Measurements from ENCODE around the gene WDFY2. TPM values are rescaled to one million over a fixed set of nuclear protein-coding genes. Genes with fewer than 3 reads are reported as not detected.

The WDFY2 gene
- total and polyA plus RNA-seq, 8 donors, result 11.4 to 25.2 (median 17.2) TPM

DNA sequence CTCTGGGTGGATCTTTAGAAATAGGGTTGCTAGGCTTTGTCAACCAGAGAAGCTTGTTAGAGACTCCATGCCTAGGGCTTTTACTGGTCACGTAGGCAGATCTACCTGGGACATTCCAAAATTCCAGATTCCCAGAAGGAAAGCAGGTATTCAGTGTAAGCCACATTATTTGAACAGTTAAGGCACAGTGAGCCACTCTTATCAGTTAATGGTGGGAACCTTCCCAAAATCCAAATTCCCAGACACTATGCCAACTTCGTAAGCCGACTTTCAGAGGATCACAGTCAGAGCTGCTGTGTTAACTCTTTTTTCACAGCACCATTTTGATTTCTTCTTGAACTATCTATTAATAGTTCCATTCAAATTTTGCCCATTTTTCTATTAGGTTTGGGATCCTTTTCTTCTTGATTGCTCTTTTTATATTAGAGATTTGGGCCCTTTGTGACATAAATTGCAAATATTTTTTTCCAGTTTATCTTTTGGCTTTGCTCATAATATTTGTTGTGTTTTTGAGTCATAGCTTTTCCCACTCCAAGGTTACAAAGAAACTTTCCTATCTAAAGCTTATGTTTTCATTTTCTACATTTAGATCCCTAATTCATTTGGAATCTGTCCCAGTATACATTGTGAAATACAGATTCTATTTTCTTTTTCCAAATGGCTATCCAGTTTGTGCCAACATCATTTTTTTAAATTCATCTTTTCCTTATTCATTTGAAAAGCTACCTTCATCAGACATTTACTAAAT lies 142.4 kb downstream of the WDFY2 start:
- H3K27ac ChIP-seq, result peak overlapping the region; percentile 39 to 85 (median 59)
- no peak for DNase-seq

DNA sequence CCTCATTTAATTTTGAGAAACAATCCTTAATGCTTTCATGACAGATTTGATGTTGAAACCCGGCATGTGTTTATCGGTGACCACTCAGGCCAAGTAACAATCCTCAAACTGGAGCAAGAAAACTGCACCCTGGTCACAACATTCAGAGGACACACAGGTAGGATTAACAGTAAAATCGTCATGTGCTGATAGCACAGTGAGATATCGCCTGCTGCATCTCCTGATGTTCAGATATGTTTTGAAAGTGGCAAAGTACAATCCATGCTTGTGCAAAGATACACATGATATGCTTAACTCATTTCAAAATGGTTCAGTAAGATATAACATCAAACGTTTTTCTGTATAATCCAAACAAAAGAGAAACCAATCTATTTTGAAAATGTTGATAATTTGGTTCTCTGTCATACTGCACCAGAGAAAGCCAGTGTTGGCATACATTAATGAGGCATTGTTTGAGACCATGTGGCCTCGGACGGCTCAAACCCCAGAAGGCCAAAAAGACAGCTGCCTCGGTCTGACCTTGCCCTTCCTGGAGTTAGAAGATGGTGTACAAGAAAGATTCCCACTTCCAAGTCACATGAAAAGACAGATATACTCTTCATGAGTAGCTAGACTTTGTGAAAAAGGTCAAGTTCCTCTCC lies 143.5 kb downstream of the WDFY2 start:
- Histone ChIP-seq H3K9me3 (no peaks in the 10 kb centered on the region), H3K27me3 (no peaks in the 10 kb centered on the region), H3K4me1 (peaks cover 44 to 65% (median 54%) of the 10 kb centered on the region in 3 donors), H3K36me3 (no peaks in the 10 kb centered on the region), H3K4me3 (no peak overlapping the region), H3K27ac (peak overlapping the region in 3 of 4 donors; percentile 25 to 85 (median 75))
- no peak for DNase-seq
- WGBS, 2 donors, result 40 to 43% methylated on average over 8 of the region's 8 CpGs
- intact Hi-C loops (cut with DNase I), result loop anchor here in 1 of 3 donors (10.0 kb wide), 1 partner anchor 143 kb away; the partner anchor contains the start of gene WDFY2
- FAIRE-seq, result no peak
- ATAC-seq, result peak; percentile 1 to 17 (median 8)
- TF ChIP-seq CTCF (IDR thresholded peaks at IDR 0.05), result no peak

More for the DNA sequence above, 142.4 kb downstream of the WDFY2 start:
- H3K27me3 ChIP-seq, result no peaks in the 10 kb centered on the region
- ATAC-seq (peak; percentile 49 to 65 (median 57)), FAIRE-seq (no peak)
- no peak for TF ChIP-seq CTCF (IDR thresholded peaks at IDR 0.05)
- no peaks in the 10 kb centered on the region for H3K9me3 ChIP-seq
- WGBS, 2 donors, result 13 to 15% methylated on average over 3 of the region's 3 CpGs
- intact Hi-C loops (cut with DNase I), result loop anchor here in 1 of 3 donors (10.0 kb wide), 1 partner anchor 142 kb away; the partner anchor contains the start of gene WDFY2
- H3K36me3 ChIP-seq, result no peaks in the 10 kb centered on the region
- H3K4me3 ChIP-seq, result no peak overlapping the region
- peaks cover 44 to 68% (median 61%) of the 10 kb centered on the region in 3 donors for H3K4me1 ChIP-seq

- no peaks in the 10 kb centered on the region for H3K9me3 ChIP-seq
- H3K27me3 ChIP-seq, result no peaks in the 10 kb centered on the region
- peak overlapping the region in 3 of 4 donors; percentile 25 to 85 (median 75) for H3K27ac ChIP-seq
- no peak for TF ChIP-seq CTCF (IDR thresholded peaks at IDR 0.05)
- DNase-seq (no peak), FAIRE-seq (no peak), ATAC-seq (peak; percentile 42 to 67 (median 55))
- no peaks in the 10 kb centered on the region for H3K36me3 ChIP-seq
- intact Hi-C loops (cut with DNase I), result loop anchor here in 1 of 3 donors (10.0 kb wide), 1 partner anchor 143 kb away; the partner anchor contains the start of gene WDFY2
- 12% methylated on average over 4 of the region's 4 CpGs for WGBS, 2 donors
- H3K4me3 ChIP-seq, result no peak overlapping the region
- peaks cover 44 to 65% (median 54%) of the 10 kb centered on the region in 3 donors for H3K4me1 ChIP-seq
These were observed 144.0 kb downstream of the WDFY2 start for GRCh38 chr13:51728275-51728673.

DNA sequence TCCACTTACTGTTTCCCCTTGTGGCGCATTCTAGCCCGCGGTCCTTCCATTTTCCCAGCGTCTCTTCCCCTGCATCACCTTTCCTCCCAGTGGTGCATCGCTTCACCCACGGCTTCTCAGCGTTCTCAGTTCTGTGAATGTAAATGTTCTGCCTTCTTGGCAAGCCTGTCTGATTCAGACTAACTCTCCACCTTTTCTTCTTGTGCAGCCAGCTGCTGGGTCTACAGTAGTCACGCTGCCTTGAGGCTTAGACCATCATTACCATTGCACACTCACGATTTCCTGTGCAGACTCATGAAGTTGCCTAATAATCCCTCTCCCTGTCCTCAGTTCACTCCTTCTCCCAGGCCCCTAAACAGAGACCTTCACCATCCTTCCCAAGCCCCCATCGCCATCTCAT lies 144.7 kb downstream of the WDFY2 start:
- ATAC-seq (no peak), FAIRE-seq (no peak), DNase-seq (no peak)
- H3K4me1 ChIP-seq, result peaks cover 44 to 65% (median 57%) of the 10 kb centered on the region in 3 donors
- no peak for TF ChIP-seq CTCF (IDR thresholded peaks at IDR 0.05)
- H3K9me3 ChIP-seq, result no peaks in the 10 kb centered on the region
- WGBS, 2 donors, result 88 to 92% methylated on average over 10 of the region's 10 CpGs
- intact Hi-C loops (cut with DNase I), result loop anchor here in 1 of 3 donors (10.0 kb wide), 1 partner anchor 144 kb away; the partner anchor contains the start of gene WDFY2
- H3K27me3 ChIP-seq, result no peaks in the 10 kb centered on the region
- H3K4me3 ChIP-seq, result no peak overlapping the region
- peak overlapping the region in 2 of 4 donors; percentile 75 to 85 for H3K27ac ChIP-seq
- H3K36me3 ChIP-seq, result no peaks in the 10 kb centered on the region

Data from pancreas (tissue), 10 donors.